NB4 (cell line): ENCODE results near the gene CACNA2D2.

ENCODE experiments used
- CTCF ChIP-seq: IDR thresholded peaks from one replicate; pipeline ENCODE4 v1.5.1; 2012; ENCODE audit warnings: low read depth, low read length
- MYC ChIP-seq: IDR thresholded peaks from 2 replicates; pipeline ENCODE4 v1.6.1; 2011; ENCODE audit warnings: low read depth, low read length
- POLR2A ChIP-seq: IDR thresholded peaks from 2 replicates; pipeline ENCODE4 v1.6.1; 2011; ENCODE audit warnings: mild to moderate bottlenecking; ENCODE audit not compliant: insufficient read length; ENCODE audit errors: extremely low read depth
- TF ChIP-seq, protein P1 (sequence below): IDR thresholded peaks from 2 replicates; pipeline ENCODE4 v1.6.1; 2011; ENCODE audit warnings: low read depth, low read length

- TF ChIP-seq, protein P1, sequence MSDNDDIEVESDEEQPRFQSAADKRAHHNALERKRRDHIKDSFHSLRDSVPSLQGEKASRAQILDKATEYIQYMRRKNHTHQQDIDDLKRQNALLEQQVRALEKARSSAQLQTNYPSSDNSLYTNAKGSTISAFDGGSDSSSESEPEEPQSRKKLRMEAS: no peak
- no peak for TF ChIP-seq CTCF
- no peak for TF ChIP-seq POLR2A
- TF ChIP-seq MYC: no peak
These were observed 138.8 kb downstream of the CACNA2D2 start for GRCh38 chr3:50364573-50365079.
